Breast epithelium (tissue), 3 donors: Measurements from ENCODE around the gene VPS72.

ENCODE experiments used
- CTCF ChIP-seq, 3 donors: fragments of 450-650 bp; IDR thresholded peaks; one replicate each; pipeline ENCODE4 v1.5.1; 2016 to 2017; ENCODE audit warnings: antibody characterized with exemption in 3 of 3, mild to moderate bottlenecking in 3 of 3, moderate library complexity in 3 of 3
- POLR2A ChIP-seq: fragments of 450-650 bp; IDR thresholded peaks from one replicate; pipeline ENCODE4 v1.6.1; 2016; ENCODE audit warnings: antibody characterized with exemption, mild to moderate bottlenecking, moderate library complexity
- POLR2AphosphoS5 ChIP-seq, 3 donors: sonication (generic); formaldehyde crosslinking; IDR thresholded peaks; one replicate each; pipeline ENCODE4 v1.6.1; 2017; ENCODE audit warnings: antibody characterized with exemption in 3 of 3

- TF ChIP-seq CTCF (IDR thresholded peaks at IDR 0.05) (no peak), POLR2A (no peak), POLR2AphosphoS5 (IDR thresholded peaks at IDR 0.05) (no peak)
These were observed 32.9 kb downstream of the VPS72 start for GRCh38 chr1:151157067-151157531.
